Endothelial cell (in vitro differentiated cells): Measurements from ENCODE around the gene LSR. TPM values are rescaled to one million over a fixed set of nuclear protein-coding genes. Genes with fewer than 3 reads are reported as not detected.

Experiments used
- DNase-seq: peaks from one replicate; pipeline ENCODE4 v3.0.0; 2021; ENCODE audit warnings: low spot score
- H3K27ac Mint-ChIP-seq: one replicate; pipeline ENCODE4 v1.8.0; 2021; ENCODE audit warnings: mixed read lengths, inconsistent platforms; ENCODE audit not compliant: unreplicated experiment
- H3K27me3 Mint-ChIP-seq: one replicate; pipeline ENCODE4 v1.8.0; 2021; ENCODE audit warnings: mild to moderate bottlenecking, moderate library complexity, mixed read lengths, inconsistent platforms; ENCODE audit not compliant: unreplicated experiment
- H3K36me3 Mint-ChIP-seq: one replicate; pipeline ENCODE4 v1.8.0; 2021; ENCODE audit warnings: mild to moderate bottlenecking, low read depth, mixed read lengths, inconsistent platforms; ENCODE audit not compliant: unreplicated experiment
- H3K4me1 Mint-ChIP-seq: one replicate; pipeline ENCODE4 v1.8.0; 2021; ENCODE audit warnings: mild to moderate bottlenecking, mixed read lengths, inconsistent platforms; ENCODE audit not compliant: unreplicated experiment
- H3K4me3 Mint-ChIP-seq: one replicate; pipeline ENCODE4 v1.8.0; 2021; ENCODE audit warnings: mild to moderate bottlenecking, mixed read lengths, inconsistent platforms; ENCODE audit not compliant: unreplicated experiment
- H3K9me3 Mint-ChIP-seq: one replicate; pipeline ENCODE4 v1.8.0; 2021; ENCODE audit warnings: mixed read lengths, inconsistent platforms; ENCODE audit not compliant: unreplicated experiment
- CTCF ChIP-seq: fragments of 200-600 bp; sonication (generic); IDR thresholded peaks from one replicate; pipeline ENCODE4 v1.5.0; 2021; ENCODE audit warnings: antibody characterized with exemption; ENCODE audit not compliant: unreplicated experiment
- total RNA-seq: library from RNA; stranded (reverse); fragmentation: NEBNext Ultra II Directional; extraction: Animal tissue kit (Norgen Biotek cat#: 25700); gene quantifications from one replicate; pipeline ENCODE4 v1.2.1, GENCODE V29; 2021; ENCODE audit not compliant: unreplicated experiment

The LSR gene
- total RNA-seq, 1 donor from 2014 or later = 35.9 TPM

GRCh38 chr19:35288331-35288730 lies 39.5 kb downstream of the LSR start:
- Mint-ChIP-seq H3K4me3 (no peak overlapping the region), H3K27ac (no peak overlapping the region), H3K36me3 (no peaks in the 10 kb centered on the region), H3K27me3 (peaks cover 5% of the 10 kb centered on the region), H3K9me3 (no peaks in the 10 kb centered on the region), H3K4me1 (no peaks in the 10 kb centered on the region)
- no peak for TF ChIP-seq CTCF
- DNase-seq = no peak

- DNase-seq = no peak
- no peaks in the 10 kb centered on the region for H3K4me1 Mint-ChIP-seq
- no peaks in the 10 kb centered on the region for H3K9me3 Mint-ChIP-seq
- H3K36me3 Mint-ChIP-seq = no peaks in the 10 kb centered on the region
- peaks cover 3% of the 10 kb centered on the region for H3K27me3 Mint-ChIP-seq
- no peak overlapping the region for H3K27ac Mint-ChIP-seq
- TF ChIP-seq CTCF = no peak
- no peak overlapping the region for H3K4me3 Mint-ChIP-seq
These were observed 40.1 kb downstream of the LSR start for GRCh38 chr19:35288906-35289305.

- no peak for DNase-seq
- H3K4me1 Mint-ChIP-seq = no peaks in the 10 kb centered on the region
- H3K36me3 Mint-ChIP-seq = no peaks in the 10 kb centered on the region
- no peaks in the 10 kb centered on the region for H3K9me3 Mint-ChIP-seq
- TF ChIP-seq CTCF = no peak
- H3K27ac Mint-ChIP-seq = no peak overlapping the region
- no peak overlapping the region for H3K4me3 Mint-ChIP-seq
- H3K27me3 Mint-ChIP-seq = peaks cover 3% of the 10 kb centered on the region
These were observed 41.8 kb downstream of the LSR start for GRCh38 chr19:35290381-35291127.

- no peaks in the 10 kb centered on the region for H3K4me1 Mint-ChIP-seq
- H3K36me3 Mint-ChIP-seq = no peaks in the 10 kb centered on the region
- no peak for TF ChIP-seq CTCF
- no peak overlapping the region for H3K27ac Mint-ChIP-seq
- H3K4me3 Mint-ChIP-seq = no peak overlapping the region
- H3K9me3 Mint-ChIP-seq = no peaks in the 10 kb centered on the region
- peaks cover 3% of the 10 kb centered on the region for H3K27me3 Mint-ChIP-seq
- no peak for DNase-seq
These were observed 42.5 kb downstream of the LSR start for GRCh38 chr19:35291259-35291658.

GRCh38 chr19:35291916-35292315 lies 43.1 kb downstream of the LSR start, which contains the start of gene MAG:
MAG (plus strand) TSS chr19:35292161; CDS start chr19:35295409, 3,248 bp downstream.
- Mint-ChIP-seq H3K4me3 (no peak within 1 kb of the TSS), H3K4me1 (no peaks in the 10 kb centered on the region), H3K27me3 (peaks cover 3% of the 10 kb centered on the region), H3K36me3 (no peaks in the 10 kb centered on the region), H3K27ac (no peak within 1 kb of the TSS), H3K9me3 (no peaks in the 10 kb centered on the region)
- TF ChIP-seq CTCF = no peak
- no peak for DNase-seq
